Measurements from ENCODE around the gene SNTG2.
"Not testable (repeated sequence)": the region's sequence is repeated elsewhere in the genome, so short reads cannot be mapped to it uniquely, and the experiment has no call there.

Gene SNTG2

DNA sequence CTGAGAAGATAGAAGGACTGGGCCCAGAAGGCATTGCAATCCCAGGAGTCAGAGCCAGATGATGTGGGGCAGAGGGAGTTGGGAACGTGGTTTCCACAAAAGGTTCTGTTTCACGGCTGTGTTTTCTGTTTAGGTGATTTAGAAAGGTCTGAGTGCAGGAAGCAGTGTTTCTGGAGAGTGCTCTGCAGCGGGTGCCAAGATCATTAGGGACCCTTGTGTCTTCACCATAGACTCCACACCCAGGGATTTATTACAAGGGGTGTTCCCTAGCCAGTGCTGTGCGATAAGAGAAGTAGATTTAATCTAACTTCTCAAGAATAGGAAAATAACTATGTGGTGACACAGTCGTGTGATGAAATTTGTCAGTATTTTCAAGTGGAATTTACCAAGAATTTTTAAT lies 241.5 kb downstream of the SNTG2 start:
- DNase-seq (ENCODE audit: low spot score): no peak

GRCh38 chr2:1193801-1194200 lies 243.2 kb downstream of the SNTG2 start:
- no peak for DNase-seq (ENCODE audit: low spot score)

GRCh38 chr2:1203772-1204171 lies 253.1 kb downstream of the SNTG2 start:
- no peak for DNase-seq (ENCODE audit: low spot score)

DNA sequence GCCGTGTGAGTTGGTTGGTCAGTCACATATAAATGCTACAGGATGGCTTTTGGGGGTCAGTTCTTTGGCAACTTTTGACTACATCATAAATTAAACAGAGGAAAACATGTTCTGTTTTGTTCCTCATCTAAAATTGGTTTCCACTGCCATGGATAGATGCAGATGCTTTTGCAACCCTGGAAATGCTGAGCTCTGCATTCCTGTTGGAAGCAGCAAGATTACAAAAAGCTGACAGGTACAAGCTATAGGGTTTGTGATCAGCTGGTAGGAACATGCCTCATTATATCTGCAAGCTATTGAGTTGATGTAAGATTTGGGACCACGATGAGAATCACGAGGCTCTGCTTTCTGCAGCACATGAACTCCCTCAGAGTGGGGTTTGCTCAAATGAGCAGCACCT lies 255.2 kb downstream of the SNTG2 start:
- no peak for DNase-seq (ENCODE audit: low spot score)

DNA sequence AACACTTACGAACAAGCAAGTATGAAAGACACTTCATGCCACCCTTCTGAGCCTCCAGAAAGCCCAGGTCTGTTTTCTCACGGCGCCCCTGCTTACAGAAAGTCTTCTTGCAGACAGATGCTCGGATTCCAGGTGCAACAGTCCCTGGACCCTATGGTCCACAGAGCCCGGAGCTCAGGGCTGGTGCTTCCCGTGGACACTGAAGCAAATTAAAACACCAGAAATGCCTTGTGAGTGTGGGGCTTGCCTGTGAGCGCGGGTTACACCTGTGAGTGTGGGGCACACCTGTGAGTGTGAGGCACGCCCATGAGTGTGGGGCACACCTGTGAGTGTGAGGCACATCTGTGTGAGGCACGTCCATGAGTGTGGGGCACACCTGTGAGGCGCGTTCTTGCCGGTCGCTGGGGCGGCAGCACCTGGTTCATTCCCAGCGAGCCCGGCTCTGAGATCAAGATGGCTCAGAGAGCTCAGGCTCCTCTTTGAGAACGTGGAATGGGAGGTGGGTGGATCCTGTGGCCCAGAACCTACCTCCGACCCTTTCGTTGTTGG lies 257.4 kb downstream of the SNTG2 start:
- DNase-seq (ENCODE audit: low spot score): no peak

GRCh38 chr2:1208522-1208921 lies 257.9 kb downstream of the SNTG2 start:
- DNase-seq (ENCODE audit: low spot score): no peak

DNA sequence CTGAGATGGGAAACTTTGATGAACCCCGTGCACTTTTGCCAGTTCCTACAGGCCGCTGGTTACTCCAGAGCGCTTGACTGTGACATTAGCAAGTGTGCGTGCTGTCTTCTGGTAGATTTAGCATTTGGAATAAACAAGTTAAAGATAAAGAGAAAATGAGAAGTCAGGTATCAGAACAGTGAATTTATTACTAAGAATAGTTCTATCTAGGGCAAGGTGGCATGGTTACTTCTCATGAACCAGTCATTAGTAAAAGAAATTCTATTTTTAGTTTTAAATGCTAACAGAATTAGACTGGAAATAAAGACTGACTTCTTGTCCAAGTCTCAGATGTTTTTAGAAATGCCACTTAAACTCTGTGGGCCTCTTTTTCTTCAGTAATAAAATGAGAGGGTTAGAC lies 258.6 kb downstream of the SNTG2 start:
- no peak for DNase-seq (ENCODE audit: low spot score)

DNA sequence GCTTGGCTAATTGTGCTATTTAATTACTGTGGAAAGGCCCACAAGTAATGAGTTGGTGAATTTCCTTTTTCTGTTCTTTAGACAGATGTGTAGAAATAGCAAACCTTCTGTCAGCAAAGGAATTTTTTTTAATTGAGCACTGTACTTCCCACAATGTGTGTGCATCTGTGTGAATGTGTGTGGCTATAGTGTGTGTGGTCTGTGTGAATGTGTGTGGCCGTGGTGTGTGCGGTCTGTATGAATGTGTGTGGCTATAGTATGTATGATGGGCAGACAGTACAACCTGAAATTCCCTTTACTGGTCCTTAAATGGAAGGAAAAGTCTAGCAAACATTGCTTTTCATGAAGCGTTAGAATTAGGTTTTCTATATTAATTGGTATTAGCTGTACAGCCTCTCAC lies 259.1 kb downstream of the SNTG2 start:
- DNase-seq (ENCODE audit: low spot score): no peak

GRCh38 chr2:1210352-1210751 lies 259.7 kb downstream of the SNTG2 start:
- no peak for DNase-seq (ENCODE audit: low spot score)

DNA sequence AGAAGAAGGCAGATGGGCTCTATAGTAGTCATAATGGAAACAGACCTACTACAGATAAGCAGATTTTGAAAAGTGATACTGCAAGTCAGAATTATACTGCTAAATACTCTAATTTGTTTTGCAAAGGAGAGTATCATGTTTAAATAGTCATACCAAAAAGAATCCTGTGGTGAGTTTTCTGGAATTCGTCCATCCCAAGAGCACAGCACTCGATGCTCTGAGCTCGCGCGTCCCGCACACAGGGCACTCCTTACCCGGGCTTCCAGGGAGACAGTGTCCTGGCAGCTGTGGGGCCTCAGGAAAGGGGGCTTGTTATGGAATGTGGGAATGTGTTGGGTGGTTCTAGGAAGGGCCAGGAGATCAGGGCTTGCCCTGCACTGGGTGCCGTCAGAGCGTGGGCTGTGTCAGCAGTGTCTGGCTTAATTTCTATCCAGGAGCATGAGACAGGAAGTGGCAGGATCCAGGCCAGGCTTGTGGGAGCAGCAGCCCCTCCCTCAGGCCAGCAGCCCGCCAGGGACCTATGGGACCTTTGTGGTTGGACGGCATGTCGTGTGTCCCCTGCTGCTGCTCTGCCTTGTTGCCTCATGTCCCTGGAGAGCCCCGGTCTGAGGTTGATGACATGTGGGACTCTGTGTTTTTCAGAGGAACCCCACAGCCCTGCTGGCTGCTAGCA lies 269.4 kb downstream of the SNTG2 start:
- DNase-seq (ENCODE audit: low spot score): peak; percentile 31

- DNase-seq (ENCODE audit: low spot score): no peak
Observed at GRCh38 chr2:1222056-1222455, 271.4 kb downstream of the SNTG2 start.

DNA sequence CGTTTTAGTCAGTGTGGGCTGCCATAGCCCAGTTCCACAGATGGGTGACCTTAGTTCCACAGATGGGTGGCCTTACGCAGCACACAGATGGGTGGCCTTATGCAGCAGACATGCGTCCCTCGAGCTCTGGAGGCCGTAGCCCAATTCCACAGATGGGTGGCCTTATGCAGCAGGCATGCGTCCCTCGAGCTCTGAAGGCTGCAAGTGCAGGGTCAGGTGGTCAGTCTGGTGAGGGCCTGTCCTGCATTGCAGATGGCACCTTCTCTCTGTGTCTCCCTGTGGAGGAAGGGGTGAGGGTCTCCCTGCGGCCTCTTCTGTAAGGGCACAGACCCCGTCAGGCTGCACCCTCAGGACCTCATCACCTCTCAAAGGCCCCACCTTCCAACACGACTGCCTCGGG lies 273.1 kb downstream of the SNTG2 start:
- DNase-seq (ENCODE audit: low spot score): no peak

- no peak for DNase-seq (ENCODE audit: low spot score)
Observed at GRCh38 chr2:1224901-1225300, 274.3 kb downstream of the SNTG2 start.

DNA sequence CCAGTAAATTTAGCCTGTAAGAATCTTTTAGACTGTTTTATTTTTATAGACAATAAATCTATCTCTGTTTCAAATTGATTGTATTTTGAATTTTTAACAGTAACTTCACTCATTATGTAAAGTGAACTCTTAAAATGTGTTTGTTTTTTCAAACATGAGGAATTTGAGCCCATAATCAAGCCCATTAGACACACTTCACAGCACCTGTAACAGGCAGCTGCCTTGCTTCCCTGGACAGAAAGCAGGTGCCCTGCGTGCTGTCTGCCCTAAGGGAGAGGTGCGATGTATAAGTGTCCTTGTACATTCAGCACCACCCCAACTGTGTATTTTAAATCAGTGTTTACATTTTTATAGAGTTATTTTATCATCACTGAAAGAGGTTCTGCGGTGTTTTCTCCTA lies 276.1 kb downstream of the SNTG2 start:
- no peak for DNase-seq (ENCODE audit: low spot score)

DNA sequence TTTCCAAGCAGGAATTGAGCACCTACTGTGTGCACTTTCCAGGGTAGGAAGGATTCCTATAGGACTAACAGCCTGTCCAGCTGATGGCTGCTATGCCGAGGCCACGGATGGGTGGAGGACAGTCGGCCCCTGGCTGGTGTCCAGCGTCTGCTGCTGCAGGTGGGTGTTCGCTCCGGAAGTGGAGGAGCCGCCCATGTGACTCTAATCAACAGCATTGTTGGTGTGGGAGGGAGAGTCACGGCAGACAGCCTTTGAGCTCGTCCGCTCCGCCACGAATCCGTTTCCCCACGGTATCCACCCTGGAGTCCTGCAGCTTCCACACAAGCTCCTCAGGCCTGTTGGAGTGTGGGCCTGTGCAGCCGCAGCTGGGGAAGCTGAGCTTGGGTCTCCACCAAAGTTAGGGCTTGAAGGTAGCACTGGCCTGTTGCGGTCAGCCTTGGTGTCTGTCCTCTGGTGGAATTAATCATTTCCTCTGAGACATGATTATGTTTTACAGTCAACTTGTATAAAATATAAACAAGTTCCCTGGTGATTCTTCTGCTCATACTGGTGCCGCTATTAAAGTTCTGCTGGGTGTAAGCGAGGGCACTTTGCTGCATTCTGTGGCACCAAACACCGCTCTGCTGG lies 276.7 kb downstream of the SNTG2 start:
- no peak for DNase-seq (ENCODE audit: low spot score)

GRCh38 chr2:1229596-1229995 lies 278.9 kb downstream of the SNTG2 start:
- DNase-seq (ENCODE audit: low spot score): not testable (repeated sequence)

- no peak for DNase-seq (ENCODE audit: low spot score)
Observed at GRCh38 chr2:1230155-1230893, 279.7 kb downstream of the SNTG2 start.

DNA sequence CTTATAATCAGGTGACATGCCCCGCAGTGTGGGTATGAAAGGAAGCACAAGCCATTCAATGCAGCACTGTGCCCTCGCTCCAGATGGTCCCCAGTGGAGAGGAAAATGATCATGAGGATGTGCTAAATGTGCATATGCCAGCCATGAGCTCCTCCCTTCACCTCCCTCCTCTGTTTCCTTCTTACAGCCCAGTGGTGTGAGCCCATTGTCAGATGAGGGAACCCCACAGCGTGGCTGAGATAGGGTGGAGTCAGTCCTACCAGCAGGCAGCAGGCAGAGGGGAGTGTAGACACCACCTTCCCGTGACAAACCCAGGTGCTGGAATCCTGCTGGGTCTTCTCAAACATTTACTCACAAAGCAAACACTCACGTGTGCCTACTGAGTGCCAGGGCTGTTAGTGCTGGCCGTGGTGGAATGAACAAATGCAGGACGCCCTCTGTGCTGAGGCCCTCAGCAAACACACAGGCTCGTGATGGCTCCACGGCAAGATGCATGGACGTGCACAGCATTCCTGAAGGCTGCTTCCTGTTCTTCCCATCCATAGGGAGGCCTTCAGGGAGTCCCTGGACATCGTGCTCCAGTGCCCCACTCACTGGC lies 280.9 kb downstream of the SNTG2 start:
- DNase-seq (ENCODE audit: low spot score): no peak

GRCh38 chr2:1233281-1233680 lies 282.6 kb downstream of the SNTG2 start:
- no peak for DNase-seq (ENCODE audit: low spot score)

DNA sequence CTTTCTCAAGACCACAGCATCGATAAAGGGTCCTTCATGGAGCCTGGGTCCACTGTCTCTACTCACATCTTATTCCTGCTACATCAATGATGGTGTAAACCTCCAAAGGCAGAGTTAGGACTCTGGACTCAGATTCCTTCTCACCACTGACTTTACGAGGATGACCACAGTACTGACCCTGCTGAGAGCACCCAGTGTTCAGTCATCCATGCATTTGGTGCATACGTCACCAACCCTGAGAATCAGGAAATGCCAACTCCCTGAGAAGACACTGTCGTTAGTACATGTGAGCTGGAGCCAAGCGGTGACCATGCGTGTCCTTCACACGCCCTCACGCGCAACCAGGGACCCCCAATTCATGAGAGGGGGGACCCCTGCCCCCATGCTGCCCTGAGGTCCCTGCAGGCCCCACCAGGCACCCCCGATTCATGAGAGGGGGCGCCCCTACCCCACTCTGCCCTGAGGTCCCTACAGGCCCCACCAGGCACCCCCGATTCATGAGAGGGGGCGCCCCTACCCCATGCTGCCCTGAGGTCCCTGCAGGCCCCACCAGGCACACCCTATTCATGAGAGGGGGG lies 284.2 kb downstream of the SNTG2 start:
- no peak for DNase-seq (ENCODE audit: low spot score)

DNA sequence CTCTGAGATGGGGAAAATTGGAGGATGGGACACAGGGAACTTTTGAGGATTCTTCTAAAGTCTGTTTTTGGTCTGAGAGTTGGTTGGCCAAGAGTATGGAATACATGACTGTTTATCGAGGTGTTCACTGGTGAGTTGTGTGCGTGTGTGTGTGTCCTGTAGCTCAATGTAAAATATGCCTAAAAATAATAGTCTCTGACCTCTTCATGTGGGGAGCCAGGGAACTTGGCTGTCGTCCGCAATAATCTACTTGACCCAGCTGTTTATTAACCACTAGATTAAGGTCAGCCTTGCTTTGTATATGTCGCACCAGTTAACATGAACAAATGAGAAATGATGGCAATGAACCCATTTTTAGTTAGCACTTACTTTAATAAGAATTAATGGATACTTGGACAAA lies 285.2 kb downstream of the SNTG2 start:
- DNase-seq (ENCODE audit: low spot score): no peak

DNA sequence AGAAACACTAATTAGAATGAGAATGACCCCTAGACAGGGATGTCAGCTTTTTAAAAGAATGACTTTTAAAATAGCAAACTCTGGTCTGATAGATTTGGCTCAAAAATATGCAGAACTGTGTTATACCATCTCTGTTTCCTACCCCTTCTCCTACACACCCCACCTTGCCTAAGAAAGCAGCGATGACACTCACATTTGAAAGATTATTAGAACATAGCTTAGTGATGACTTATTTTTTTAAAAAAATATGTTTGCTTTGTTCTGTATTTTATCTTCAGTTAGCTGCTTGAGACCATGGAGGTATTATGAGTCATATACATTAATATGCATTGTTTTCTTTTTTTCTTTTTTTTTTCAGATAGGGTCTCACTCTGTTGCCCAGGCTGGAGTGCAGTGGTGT lies 286.0 kb downstream of the SNTG2 start:
- DNase-seq (ENCODE audit: low spot score): no peak

All from AG08396 (cell line).